ENCODE results near the gene RAB10.

The RAB10 gene

GRCh38 chr2:26175466-26176278 is 141.8 kb downstream of the RAB10 start:
- in situ Hi-C loops (cut with HindIII; ENCODE audit: low sequenced_read_pairs): no loop called here

- in situ Hi-C loops (cut with HindIII; ENCODE audit: low sequenced_read_pairs): no loop called here
These were observed 142.4 kb downstream of the RAB10 start for GRCh38 chr2:26176279-26176615.

- in situ Hi-C loops (cut with HindIII; ENCODE audit: low sequenced_read_pairs): no loop called here
These were observed 143.2 kb downstream of the RAB10 start for GRCh38 chr2:26177122-26177521.

DNA sequence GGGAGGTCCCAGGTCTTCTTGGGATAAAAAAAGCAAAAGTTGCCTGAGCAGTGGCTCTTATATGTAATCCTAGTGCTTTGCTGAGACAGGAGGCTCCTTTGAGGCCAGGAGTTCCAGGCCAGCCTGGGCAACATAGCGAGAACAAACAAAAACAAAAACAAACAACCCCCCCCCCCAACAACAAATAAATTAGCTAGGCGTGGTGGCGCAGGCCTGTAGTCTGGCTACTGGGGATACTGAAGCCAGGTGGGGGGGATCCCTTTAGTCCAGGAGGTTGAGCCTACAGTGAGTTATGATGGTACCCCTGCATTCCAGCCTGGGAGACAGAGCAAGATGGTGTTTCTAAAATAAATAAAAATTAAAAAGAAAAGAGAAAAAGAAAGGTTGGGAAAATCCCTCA is 144.4 kb downstream of the RAB10 start:
- in situ Hi-C loops (cut with HindIII; ENCODE audit: low sequenced_read_pairs): no loop called here

DNA sequence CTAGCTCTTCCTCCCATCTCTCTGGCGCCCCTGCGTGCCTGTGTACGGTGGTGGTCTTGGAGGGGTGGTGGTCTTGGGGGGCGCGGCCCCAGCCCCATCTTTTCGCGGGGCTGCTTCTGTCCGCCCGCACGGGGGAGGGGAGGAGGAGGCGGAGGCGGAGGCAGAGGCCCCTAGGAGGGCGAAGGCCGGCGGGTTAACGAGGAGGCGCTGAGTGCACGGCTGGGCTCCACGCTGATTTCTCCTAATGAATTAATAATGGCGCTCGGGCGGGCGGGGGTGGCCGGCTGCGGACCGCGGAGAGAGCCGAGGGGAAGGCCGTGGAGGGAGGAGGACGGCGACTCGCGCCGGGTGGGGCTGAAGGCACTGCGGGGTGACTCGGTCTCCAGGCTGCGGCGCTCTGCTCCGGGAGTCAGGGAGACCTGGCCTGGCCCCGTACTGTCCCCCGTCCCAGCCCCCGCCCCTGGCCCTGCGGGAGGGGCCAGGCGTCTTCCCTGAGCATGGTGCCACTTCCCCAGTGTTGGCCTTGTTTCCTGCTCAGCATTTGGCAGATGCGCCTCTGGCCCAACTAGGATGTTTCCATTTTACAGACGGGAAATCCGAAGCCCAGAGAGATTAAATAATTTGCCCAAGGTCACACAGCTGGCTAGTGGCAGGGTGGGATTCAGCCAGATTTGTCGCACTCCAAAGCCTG is 145.0 kb downstream of the RAB10 start:
- in situ Hi-C loops (cut with HindIII; ENCODE audit: low sequenced_read_pairs): no loop called here

DNA sequence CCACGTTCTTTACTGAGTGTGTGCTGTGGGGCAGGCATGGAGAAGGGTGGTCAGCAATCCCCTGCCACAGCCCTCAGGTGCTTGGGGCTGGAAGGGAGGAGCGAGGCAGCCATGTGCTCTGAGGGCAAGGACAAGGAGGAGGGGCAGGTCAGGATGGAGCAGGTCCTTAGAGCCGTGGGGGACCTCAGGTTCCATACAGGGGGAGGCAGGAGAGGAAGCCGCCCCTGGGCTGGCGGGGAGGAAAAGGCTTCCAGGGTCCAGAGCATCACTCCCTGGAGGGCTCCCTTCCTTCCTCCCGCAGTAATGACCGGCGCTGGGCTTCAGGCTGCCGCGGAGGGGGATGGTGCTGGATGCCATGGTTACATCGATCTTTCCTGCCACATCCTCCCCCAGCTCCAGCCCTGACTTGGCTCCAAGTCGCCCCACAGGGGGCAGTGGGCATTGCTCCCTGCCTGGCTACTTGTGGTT is 145.6 kb downstream of the RAB10 start:
- in situ Hi-C loops (cut with HindIII; ENCODE audit: low sequenced_read_pairs): no loop called here

- in situ Hi-C loops (cut with HindIII; ENCODE audit: low sequenced_read_pairs): no loop called here
These were observed 148.6 kb downstream of the RAB10 start for GRCh38 chr2:26182441-26182840.

DNA sequence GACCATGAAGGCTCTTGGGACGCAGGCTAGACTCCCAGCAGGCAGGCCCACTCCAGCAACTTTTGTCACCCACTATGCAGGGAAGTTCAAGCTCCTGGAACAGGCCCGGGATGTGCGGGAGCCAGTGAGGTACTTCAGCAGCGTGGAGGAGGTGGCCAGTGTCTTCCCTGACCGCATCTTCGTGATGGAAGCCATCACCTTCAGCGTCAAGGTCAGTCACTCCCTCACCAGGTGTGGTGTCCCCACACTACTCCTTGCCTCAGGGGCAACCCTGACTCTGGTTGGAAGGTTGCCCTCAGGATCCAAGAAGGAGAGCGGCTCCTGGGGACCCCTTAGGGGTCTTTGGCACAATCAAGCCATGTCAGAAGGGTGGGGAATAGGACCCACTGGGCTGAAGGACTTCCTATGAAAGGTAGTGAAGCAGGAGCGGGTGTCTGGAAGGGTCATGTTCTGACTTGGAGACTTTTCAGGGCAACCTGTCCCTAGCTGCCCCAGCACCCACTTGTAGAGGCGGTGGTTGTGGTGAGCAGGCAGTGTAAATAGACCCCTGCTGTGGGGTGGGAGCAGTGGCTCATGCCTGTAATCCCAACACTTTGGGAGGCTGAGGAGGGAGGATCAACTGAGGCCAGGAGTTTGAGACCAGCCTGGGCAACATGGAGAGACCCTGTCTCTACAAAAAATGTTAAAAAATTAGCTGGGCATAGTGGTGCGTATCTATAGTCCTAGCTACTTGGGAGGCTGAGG is 149.2 kb downstream of the RAB10 start:
- in situ Hi-C loops (cut with HindIII; ENCODE audit: low sequenced_read_pairs): no loop called here

GRCh38 chr2:26184121-26184520 is 150.2 kb downstream of the RAB10 start:
- in situ Hi-C loops (cut with HindIII; ENCODE audit: low sequenced_read_pairs): no loop called here

- in situ Hi-C loops (cut with HindIII; ENCODE audit: low sequenced_read_pairs): no loop called here
These were observed 150.8 kb downstream of the RAB10 start for GRCh38 chr2:26184555-26185303.

GRCh38 chr2:26185304-26185928 is 151.5 kb downstream of the RAB10 start:
- in situ Hi-C loops (cut with HindIII; ENCODE audit: low sequenced_read_pairs): no loop called here

DNA sequence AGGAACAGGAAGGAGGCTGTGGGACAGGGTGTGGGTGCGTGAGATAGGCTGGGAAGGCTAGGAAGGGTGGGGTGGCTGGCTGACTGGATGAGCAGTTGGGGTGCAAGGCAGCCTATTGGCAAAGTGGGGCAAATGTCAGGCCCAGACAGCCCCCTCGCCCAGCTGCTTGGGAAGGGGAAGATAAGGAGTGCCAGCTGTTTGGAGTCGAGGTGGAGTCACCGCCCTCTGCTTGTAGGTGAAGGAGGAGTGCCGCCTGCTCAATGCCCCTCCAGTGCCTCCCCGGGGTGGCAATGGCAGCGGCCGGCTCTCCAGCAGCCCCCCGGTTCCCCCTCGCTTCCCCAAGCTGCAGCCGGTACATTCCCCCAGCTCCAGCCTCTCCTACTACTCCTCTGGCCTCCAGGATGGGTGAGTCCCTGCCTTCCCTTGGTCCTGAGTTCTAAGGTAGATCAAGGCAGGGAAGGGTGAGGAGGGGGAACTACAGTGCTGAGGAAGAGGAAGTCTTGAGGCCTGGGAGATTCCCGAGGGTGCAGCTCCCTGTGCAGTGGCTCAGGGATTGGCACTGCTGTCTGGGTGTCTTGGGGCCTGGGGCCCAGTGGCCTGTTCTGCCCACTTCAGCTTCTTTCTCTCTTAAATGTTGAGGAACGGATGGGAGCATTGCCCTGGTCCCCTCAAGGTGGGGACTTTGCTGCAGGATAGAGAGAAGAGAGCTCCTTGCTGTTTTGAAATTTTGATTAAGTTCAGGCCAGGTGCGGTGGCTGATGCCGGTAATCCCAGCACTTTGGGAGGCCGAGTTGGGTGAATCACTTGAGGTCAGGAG is 152.3 kb downstream of the RAB10 start:
- in situ Hi-C loops (cut with HindIII; ENCODE audit: low sequenced_read_pairs): no loop called here

Data from DLD1 (cell line).